DND-41 (cell line): ENCODE results near the gene FAAP100.

Source experiments
- EZH2 ChIP-seq: IDR thresholded peaks from 3 replicates; pipeline ENCODE4 v1.6.1; 2012; ENCODE audit warnings: borderline replicate concordance, low read depth, mild to moderate bottlenecking, moderate library complexity, low read length, inconsistent platforms; ENCODE audit not compliant: severe bottlenecking
- TF ChIP-seq, protein P1 (sequence below): IDR thresholded peaks from 2 replicates; pipeline ENCODE4 v1.5.1; 2012; ENCODE audit warnings: borderline replicate concordance, low read length, moderate library complexity, mild to moderate bottlenecking; ENCODE audit not compliant: poor library complexity, severe bottlenecking; ENCODE audit errors: extremely low read depth

GRCh38 chr17:81508639-81509206, 43.4 kb downstream of the FAAP100 start:
- TF ChIP-seq, protein P1, sequence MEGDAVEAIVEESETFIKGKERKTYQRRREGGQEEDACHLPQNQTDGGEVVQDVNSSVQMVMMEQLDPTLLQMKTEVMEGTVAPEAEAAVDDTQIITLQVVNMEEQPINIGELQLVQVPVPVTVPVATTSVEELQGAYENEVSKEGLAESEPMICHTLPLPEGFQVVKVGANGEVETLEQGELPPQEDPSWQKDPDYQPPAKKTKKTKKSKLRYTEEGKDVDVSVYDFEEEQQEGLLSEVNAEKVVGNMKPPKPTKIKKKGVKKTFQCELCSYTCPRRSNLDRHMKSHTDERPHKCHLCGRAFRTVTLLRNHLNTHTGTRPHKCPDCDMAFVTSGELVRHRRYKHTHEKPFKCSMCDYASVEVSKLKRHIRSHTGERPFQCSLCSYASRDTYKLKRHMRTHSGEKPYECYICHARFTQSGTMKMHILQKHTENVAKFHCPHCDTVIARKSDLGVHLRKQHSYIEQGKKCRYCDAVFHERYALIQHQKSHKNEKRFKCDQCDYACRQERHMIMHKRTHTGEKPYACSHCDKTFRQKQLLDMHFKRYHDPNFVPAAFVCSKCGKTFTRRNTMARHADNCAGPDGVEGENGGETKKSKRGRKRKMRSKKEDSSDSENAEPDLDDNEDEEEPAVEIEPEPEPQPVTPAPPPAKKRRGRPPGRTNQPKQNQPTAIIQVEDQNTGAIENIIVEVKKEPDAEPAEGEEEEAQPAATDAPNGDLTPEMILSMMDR: no peak
- TF ChIP-seq EZH2: no peak
